IPS DF 6.9 (cell line): Measurements from ENCODE around the gene CCDC88A.
A peak's percentile ranks its signal among the peaks of the same experiment; 100 is the strongest.

ENCODE experiments used
- DNase-seq: peaks from one replicate; pipeline ENCODE4 v3.0.0-alpha.2; 2013; ENCODE audit warnings: low read depth, low spot score
- H3K27ac ChIP-seq: one replicate; pipeline ENCODE4 v1.5.1; 2013; ENCODE audit warnings: low read length, control low read depth
- H3K27me3 ChIP-seq: 2 replicates; pipeline ENCODE4 v1.6.1; 2013; ENCODE audit warnings: mild to moderate bottlenecking, low read length; ENCODE audit not compliant: control insufficient read depth, insufficient read depth
- H3K36me3 ChIP-seq: 2 replicates; pipeline ENCODE4 v1.6.1; 2013; ENCODE audit warnings: low read length; ENCODE audit not compliant: control insufficient read depth, insufficient read depth
- H3K4me1 ChIP-seq: 2 replicates; pipeline ENCODE4 v1.6.1; 2013; ENCODE audit warnings: low read length; ENCODE audit not compliant: control insufficient read depth, insufficient read depth
- H3K4me3 ChIP-seq: 2 replicates; pipeline ENCODE4 v1.5.1; 2013; ENCODE audit warnings: mild to moderate bottlenecking, low read length
- H3K9me3 ChIP-seq: 2 replicates; pipeline ENCODE4 v1.6.1; 2013; ENCODE audit warnings: low read length, inconsistent platforms; ENCODE audit not compliant: control insufficient read depth, insufficient read depth
- WGBS: extraction: QIAGEN DNeasy Blood & Tissue Kit; methylation state at CpG from one replicate; pipeline ENCODE4 v1.1.7; 2013; ENCODE audit warnings: mixed read lengths, missing lambda C conversion rate; ENCODE audit not compliant: insufficient read length, insufficient coverage; 5-methylcytosine and 5-hydroxymethylcytosine counted together

Gene CCDC88A

DNA sequence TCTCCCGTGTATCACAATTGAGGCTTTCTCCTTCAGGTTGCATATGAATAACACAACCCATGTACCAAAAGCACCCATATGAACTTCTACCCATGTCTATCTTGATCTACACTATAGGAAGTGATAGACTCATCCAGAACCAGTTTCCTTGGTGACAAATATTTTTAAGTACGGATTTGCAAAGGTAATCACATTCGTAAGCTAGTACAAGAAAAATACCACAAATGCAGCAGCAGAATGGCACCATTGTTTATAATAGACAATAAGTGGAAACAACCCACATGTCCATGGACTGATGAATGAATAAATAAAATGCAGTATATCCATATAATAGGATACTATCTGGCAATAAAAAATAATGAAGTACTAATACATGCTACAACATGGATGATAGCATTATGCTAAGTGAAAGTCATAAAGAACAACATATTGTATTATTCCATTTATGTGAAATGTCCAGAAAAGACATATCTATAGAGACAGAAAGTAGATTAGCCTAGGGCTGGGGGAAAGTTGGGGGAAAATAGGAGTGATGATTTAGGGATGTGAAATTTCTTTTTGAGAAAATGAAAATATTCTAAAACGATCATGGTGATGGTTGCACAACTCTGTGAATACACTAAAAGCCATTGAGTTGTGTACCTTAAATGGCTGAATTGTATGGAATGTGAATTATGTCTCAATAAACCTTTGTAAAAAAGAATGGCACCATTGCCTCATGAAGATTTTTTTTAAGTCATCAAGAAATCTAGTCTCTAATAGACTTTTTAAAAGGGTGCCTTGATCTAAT lies 3.4 kb upstream of the CCDC88A start:
- no peak for DNase-seq
- Histone ChIP-seq H3K27ac (no peak overlapping the region), H3K27me3 (no peaks in the 10 kb centered on the region), H3K4me3 (no peak overlapping the region), H3K4me1 (no peaks in the 10 kb centered on the region), H3K36me3 (no peaks in the 10 kb centered on the region), H3K9me3 (no peaks in the 10 kb centered on the region)
- 100% methylated on average over 1 of the region's 4 CpGs for WGBS

DNA sequence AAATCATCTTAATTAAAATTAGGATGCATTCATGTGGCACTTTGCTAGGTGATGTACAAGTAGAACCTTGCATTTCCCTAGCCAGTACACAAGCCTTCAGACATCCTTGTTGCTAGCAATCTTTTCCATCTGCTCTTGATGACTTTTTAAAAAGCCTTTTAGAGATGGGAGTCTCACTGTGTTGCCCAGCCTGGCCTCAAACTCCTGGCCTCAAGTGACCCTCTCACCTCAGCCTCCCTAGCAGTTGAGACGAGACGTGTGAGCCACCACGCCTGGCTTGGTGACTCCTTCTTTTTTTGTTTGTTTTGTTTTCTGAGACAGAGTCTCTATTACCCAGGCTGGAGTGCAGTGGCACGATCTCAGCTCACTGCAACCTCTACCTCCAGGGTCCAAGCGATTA lies 1.7 kb upstream of the CCDC88A start:
- H3K27me3 ChIP-seq: no peaks in the 10 kb centered on the region
- no peak for DNase-seq
- H3K4me3 ChIP-seq: no peak overlapping the region
- H3K36me3 ChIP-seq: no peaks in the 10 kb centered on the region
- H3K9me3 ChIP-seq: no peaks in the 10 kb centered on the region
- H3K4me1 ChIP-seq: no peaks in the 10 kb centered on the region
- no CpG with 5 or more reads among the region's 5 CpGs for WGBS
- H3K27ac ChIP-seq: no peak overlapping the region

DNA sequence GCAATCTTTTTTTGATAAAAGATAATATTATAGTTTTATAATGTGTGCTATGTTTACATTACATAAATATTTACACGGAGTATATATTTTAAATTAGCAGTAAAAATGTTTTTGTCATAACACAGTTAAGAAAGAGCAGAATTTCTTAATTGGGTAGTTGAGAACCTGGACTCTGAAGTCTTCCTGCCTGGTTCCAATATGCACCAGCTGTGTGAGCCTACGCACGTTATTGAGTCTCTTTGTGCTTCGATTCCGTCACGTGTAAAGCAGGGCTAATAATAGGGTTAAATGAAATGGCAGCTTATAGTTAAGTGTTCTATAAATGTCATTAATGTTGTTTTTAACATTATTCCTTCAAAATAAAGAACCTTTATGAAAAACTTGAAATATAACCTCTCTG lies 1.2 kb upstream of the CCDC88A start:
- H3K9me3 ChIP-seq: no peaks in the 10 kb centered on the region
- DNase-seq: no peak
- H3K4me3 ChIP-seq: no peak overlapping the region
- H3K36me3 ChIP-seq: no peaks in the 10 kb centered on the region
- no peaks in the 10 kb centered on the region for H3K4me1 ChIP-seq
- H3K27me3 ChIP-seq: no peaks in the 10 kb centered on the region
- no peak overlapping the region for H3K27ac ChIP-seq
- no CpG with 5 or more reads among the region's 6 CpGs for WGBS

DNA sequence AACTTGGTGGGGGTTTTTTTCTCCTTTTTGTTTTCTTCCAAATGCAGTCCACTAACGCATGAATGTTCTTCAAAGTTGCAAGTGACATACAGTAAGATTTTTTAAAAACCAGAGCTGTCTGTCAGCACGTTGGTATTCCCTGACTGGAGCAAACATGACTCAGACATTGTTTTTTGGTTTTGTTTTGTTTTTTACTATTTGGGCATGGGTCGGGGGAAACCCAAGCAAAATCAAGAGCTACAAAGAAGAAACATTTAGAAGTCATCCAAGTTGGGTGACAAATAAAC lies 726 bp upstream of the CCDC88A start:
- peak overlapping the region; percentile 58; the same call in 1 of the 2 replicates for H3K4me3 ChIP-seq
- H3K4me1 ChIP-seq: no peaks in the 10 kb centered on the region
- no CpG with 5 or more reads among the region's 3 CpGs for WGBS
- no peaks in the 10 kb centered on the region for H3K27me3 ChIP-seq
- H3K9me3 ChIP-seq: no peaks in the 10 kb centered on the region
- no peak overlapping the region for H3K27ac ChIP-seq
- no peak for DNase-seq
- no peaks in the 10 kb centered on the region for H3K36me3 ChIP-seq

DNA sequence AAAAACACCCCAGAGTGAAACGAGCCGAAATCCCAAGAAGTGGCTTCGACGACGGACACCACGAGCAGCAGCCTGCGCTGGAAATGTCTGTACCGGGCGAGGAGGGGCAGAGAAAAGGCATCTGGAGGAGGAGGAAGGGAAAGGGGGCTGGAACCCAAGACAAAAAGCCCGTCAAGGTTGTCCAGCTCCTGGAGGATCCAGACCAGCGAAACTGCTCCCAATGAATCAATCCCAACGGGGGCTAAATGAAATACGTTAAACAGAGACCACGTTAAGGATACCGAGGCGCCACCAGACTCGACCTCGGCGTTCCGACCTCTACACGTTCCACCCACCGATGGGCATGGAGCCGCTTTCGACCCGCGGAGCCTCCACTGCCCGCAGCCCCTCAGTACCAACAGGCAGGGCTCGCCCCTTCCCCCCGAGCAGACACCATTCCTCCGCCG lies 400 bp downstream of the CCDC88A start:
- DNase-seq: no peak
- no peaks in the 10 kb centered on the region for H3K4me1 ChIP-seq
- H3K27me3 ChIP-seq: no peaks in the 10 kb centered on the region
- peak overlapping the region; percentile 56 for H3K4me3 ChIP-seq
- H3K36me3 ChIP-seq: no peaks in the 10 kb centered on the region
- no CpG with 5 or more reads among the region's 31 CpGs for WGBS
- H3K27ac ChIP-seq: no peak overlapping the region
- no peaks in the 10 kb centered on the region for H3K9me3 ChIP-seq

DNA sequence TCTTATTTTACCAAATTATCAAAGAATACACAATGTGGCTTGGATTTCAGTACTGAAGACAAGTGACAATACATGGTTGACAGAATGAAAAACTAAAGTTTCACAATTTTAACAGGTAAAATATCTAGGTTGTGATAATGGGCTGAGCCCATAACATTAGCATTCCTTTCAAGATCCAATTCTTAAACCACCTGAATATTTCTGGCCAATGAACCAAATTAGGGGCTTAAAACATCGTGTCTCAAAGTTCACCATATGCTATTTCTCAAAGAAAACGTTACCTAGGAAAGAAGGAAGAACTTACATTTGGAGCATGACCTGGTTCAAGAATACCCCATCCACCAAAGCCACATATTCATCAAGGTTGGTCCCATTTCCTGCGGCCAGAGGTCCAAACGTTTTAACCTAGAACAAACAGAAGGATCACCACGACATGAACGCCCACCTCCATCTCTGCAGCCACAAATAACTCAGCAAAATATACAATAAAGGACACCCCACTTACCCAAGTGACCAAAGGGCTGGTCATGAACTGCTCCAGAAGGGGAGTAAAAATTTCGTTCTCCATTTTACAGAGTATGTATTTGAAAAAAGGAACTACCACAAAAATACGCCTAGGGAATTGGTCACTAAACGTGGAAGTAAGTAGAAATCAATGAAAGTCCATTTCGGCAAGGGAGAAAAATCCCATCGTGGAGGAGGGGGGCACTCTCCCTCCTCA lies 984 bp downstream of the CCDC88A start:
- no peaks in the 10 kb centered on the region for H3K27me3 ChIP-seq
- no CpG with 5 or more reads among the region's 11 CpGs for WGBS
- H3K27ac ChIP-seq: no peak overlapping the region
- peak overlapping the region; percentile 56 for H3K4me3 ChIP-seq
- no peaks in the 10 kb centered on the region for H3K36me3 ChIP-seq
- no peaks in the 10 kb centered on the region for H3K4me1 ChIP-seq
- no peak for DNase-seq
- H3K9me3 ChIP-seq: no peaks in the 10 kb centered on the region

DNA sequence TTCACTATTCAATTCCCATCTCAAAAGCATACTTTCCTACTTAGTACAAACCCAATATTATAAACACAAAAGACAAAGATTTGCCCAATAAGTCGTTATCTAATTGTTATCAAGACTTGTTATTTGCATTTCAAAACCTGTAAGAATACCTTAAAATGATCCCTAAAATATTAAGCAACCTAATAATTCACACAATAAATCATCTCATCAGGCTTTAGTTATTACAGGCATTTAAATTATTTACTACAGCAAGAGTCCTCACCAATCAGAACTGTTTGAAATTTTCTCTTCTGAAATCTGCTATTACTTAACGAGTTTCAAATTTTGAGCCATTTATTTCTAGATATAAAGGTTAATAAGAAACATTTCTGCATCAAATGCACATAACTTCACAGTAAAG lies 1.6 kb downstream of the CCDC88A start:
- no peaks in the 10 kb centered on the region for H3K4me1 ChIP-seq
- H3K27ac ChIP-seq: no peak overlapping the region
- no peak overlapping the region for H3K4me3 ChIP-seq
- no peaks in the 10 kb centered on the region for H3K27me3 ChIP-seq
- H3K36me3 ChIP-seq: no peaks in the 10 kb centered on the region
- no peak for DNase-seq
- no CpG with 5 or more reads among the region's 2 CpGs for WGBS
- no peaks in the 10 kb centered on the region for H3K9me3 ChIP-seq

DNA sequence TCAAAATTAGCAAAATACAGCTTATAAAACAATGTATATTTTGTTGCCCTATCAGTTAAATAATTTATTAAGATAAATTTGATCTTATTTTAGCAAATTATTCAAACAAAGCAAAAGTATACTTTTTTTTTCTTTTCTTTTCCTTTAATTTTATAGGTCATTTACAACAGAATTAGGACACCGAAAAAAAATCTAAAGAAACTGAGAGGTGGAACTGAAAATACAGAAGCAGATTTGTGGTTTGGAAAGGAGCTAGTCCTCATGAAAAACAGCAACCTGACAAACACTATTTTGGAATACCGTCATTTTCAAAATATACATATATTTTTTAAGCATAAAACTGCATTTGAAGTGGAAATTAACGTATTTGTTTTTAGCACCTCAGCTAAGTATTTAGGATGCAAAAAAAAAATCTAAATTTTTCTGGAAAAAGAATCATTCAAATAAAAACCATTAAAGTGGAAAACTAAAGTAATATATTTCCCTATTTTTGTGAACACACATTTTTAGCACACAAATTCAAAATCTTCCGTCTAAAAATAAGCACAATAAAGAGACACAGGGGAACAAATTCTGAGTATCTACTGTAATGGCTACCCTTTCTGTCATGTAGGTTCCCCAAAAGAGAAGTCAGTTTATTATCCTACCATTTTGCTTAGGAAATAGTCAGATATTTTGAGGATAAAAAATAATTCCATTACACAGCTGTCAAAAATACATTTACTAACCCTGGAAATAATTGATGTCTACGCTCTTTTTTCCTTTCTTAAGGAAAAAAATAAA lies 2.7 kb downstream of the CCDC88A start:
- Histone ChIP-seq H3K36me3 (no peaks in the 10 kb centered on the region), H3K9me3 (no peaks in the 10 kb centered on the region), H3K4me3 (no peak overlapping the region), H3K27ac (no peak overlapping the region), H3K27me3 (no peaks in the 10 kb centered on the region), H3K4me1 (no peaks in the 10 kb centered on the region)
- WGBS: no CpG with 5 or more reads among the region's 5 CpGs
- DNase-seq: no peak

DNA sequence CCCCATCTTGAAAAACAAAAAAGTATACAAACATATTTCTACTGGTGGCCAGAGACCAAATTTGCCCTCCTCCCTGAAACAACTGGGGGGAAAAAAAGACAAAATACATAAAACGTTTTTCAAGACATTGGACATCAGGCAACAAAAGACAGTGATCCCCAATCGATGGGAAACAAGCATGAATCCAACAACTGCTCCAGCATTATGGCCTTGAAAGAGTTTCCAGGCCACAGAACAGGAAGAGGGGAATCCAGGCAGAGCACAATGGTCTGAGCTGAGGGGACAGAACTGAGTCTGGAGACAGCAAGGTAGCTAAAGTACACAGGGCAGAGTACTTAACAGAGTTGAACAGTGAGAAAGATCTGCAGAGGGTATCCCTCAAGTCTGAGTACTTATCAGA lies 4.4 kb downstream of the CCDC88A start:
- no CpG with 5 or more reads among the region's 2 CpGs for WGBS
- Histone ChIP-seq H3K4me1 (no peaks in the 10 kb centered on the region), H3K27ac (no peak overlapping the region)

DNA sequence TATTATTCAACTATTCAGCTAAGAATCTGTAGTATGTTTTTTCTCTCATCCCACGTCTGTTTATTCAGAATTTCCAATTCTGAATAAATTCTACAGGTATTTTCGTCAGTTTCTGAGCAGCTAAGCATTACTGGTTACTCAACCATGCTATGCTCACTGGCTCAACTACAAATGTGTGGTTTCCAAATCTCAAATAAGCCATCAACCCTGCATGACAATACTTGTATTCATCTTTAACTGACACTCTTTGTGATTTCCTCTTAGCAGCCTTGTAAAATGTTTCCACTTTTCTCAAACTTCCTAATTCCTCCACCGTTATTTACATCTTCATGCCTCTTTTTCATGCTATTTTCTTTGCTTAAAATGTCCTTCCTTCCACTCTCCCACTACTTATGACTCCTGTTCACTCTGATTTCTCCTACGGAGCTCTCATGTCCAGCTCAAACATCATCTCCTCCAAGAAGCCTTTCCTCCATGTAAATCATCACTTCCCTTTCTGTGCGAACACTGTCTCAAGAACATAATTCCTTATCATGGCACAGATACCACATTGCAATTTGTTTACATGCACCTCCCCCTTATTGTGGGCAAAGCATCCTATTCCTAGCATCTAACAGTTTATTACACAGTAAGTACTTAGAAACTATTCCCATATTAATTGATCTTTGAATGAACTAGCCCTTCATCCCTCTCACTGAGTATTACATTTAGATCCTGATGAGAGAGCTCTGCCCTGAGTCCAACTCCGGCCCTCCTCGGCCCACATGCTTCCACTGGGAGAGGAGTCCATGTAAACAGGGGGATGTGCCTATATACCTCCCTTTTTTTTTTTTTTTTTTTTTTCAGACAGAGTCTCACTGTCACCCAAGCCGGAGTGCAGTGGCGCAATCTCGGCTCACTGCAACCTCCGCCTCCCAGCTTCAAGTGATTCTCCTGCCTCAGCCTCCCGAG lies 10.5 kb downstream of the CCDC88A start:
- DNase-seq: no peak
- H3K36me3 ChIP-seq: no peaks in the 10 kb centered on the region; the same call in 1 of the 2 replicates
- H3K9me3 ChIP-seq: no peaks in the 10 kb centered on the region

More for the DNA sequence above, 4.4 kb downstream of the CCDC88A start:
- no peaks in the 10 kb centered on the region for H3K27me3 ChIP-seq
- no peaks in the 10 kb centered on the region for H3K9me3 ChIP-seq
- no peak overlapping the region for H3K4me3 ChIP-seq
- no peaks in the 10 kb centered on the region for H3K36me3 ChIP-seq
- DNase-seq: no peak

More for the DNA sequence above, 10.5 kb downstream of the CCDC88A start:
- Histone ChIP-seq H3K27me3 (no peaks in the 10 kb centered on the region), H3K4me1 (no peaks in the 10 kb centered on the region; the same call in 1 of the 2 replicates), H3K27ac (no peak overlapping the region), H3K4me3 (no peak overlapping the region)
- 100% methylated on average over 1 of the region's 12 CpGs for WGBS
